ENCODE measurements around the gene PRKAG2.

Gene PRKAG2

DNA sequence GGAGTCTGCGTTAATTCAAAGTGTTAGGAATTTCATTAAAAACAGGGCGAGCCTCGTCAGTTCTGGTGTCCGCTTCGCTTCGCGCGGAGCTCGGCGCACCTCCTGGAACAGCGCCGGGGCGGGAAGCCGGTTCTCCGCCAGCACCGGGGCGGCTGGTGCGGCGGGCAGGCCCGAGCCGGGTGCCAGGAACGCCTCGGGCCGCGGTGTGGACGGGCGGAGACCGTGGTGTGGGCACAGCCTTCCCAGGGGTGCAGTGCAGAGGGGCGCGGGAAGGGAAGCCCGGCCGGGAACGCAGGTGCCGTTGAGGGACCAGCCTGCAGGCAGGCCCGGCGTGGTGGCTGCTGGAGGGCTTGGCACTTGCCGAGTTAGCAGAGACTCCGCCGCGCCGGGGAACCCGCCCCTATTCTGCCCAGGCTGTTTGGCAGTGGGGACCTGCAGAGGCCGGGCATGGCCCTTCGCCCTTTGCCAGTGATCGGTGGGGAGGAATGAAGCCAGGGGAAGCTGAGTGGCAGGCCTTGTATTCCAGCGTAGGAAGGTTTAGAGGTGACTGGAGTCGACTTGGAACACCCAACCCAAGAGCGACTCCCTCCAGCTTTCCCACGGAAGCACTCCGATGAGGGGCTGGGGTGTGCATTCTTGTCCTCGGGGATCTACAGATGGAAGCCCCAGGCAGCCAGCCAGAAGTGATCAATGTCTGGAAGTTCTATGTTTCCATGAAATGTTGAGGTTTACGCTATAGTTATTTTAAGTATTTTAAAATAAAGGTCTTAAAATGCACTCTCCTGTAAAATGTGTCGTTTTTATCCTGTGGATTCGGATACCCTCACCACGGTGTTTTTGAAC, 356.3 kb downstream of the PRKAG2 start:
- no peak for DNase-seq

DNA sequence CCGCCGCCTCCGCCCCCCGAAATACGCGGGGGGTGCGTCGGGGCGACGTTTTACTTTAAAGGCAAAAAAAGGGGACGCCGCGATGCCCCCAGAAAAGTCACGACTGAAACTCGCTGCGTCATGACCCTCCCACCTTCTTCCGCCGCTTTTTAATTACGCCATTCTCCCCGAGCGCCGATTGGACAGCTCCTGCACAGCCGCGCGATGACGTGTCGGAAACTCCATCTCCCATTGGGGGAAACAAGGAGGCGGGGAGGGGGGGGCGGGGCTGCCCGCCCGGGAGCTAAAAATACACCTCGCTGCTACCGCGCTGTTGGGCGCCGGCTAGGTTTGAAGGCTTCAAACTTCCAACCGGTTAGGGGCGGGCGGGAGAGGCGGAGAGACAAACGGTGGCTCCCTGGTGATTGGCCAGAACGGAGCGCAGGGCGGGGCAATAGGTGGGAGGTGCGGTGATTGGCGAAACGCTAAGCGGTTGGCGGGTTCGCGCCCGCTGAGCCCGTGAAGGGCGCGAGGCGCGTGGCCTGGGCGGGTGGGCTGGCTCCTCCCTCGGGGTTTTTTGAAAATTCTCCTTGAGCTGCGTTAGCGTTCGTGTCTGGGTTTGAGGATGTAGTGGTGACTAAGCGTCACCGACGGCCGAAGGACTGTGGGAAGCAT, 357.0 kb downstream of the PRKAG2 start, which contains the start of gene RHEB:
Gene RHEB (minus strand): TSS at position 131 of the 654 bp plus-strand sequence. CDS start 384 bp downstream, outside the sequence.
- peak; percentile 99 for DNase-seq

DNA sequence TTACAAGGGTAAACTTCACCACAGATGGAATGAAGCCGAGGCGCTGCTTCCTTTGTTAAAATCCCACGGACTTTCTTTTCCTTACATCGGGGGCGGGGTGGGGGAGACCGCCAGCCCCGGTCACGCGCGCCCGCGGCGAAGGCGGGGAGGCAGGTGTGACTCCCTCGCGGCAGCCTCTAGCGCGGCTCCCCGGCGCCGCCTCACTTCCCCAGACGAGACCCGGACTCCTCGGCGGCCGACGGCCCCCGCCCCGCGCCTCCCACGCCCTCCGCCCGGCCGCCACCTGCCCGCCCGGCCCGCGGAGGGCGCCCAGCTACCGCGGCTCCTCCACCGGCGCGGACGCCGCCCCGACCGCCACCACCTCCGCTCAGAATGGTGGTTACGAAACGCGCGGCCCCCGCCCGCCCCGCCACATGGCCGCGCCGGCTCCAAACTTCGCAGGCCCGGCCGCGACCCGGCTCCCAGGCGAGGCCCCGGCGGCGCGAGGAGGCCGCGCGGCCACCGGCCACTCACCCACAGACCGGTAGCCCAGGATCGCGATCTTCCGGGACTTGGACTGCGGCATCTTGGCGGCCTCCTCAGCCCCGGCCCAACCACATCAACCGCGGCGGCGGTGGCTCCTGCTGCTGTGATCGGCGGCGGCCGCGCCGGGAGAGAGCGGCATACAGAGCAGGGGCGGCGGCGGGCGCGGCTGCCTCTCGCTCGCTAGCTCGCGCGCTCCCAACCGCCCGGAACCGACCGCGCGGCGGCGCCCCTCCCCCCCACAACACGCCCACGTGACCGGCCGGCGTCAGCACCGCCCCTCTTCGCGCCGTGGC, 357.8 kb downstream of the PRKAG2 start:
- peak; percentile 69 for DNase-seq

DNA sequence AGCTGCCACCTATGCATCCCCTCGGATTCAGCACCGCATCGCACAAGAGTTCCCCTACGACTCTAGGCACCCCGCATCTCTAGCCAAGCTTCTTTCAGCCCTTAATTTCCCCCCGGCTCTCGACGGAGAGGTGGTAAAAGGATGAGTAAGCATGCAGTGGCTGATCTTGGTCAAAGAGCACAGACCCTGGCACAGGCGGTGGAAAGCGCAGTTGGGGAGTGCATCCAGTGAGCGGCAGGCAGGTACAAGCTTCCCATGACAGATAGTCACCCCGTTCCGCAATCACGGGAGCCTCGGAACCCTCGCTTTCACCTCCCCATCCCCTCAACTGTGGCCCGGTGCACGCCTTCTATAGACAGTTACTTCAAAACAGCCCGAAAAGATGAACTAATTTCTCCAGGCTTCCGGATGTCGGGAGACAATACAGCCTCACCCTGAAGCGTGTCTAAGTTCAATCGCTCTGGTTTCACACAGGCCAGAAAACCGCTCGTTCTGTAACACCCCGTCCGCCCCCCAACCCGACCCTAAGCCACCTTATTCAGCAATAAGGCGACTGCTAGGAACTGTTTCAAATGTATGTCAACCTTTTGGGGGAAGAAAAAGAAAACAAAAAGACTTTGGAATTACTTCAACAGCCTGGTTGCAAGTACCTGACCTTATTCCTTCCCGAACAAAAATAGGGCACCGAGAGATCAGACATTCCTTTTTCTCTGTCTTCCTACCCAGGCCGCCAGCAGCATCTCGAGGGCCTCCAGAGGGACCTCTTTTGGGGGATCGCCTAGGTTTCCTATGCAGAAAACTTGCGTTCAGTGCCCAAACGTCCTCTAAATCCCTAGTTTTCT, 358.6 kb downstream of the PRKAG2 start:
- DNase-seq = peak; percentile 42

DNA sequence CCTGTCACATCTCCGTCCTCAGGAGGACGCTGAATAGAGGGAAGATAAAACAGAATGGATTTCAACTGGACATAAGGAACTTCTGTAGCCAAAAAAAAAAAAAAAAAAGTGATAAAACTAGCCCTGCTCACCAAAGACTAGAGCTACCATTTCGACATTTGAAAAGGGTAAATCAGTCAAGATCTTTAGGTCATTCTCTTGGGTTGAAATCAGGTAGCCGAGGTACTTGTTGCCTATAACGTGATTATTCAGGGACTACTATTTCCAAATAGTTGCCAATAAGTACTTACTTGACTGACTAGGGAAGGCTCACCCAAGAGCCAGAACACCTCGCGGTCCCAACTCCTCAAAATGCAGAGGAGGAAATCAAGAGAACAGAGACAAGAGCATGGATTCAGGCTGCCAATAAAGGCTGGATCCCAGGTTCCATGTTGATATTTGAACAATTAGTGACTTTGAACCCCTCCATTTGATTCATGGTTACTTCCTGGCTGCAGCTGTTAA, 359.3 kb downstream of the PRKAG2 start:
- DNase-seq = no peak

DNA sequence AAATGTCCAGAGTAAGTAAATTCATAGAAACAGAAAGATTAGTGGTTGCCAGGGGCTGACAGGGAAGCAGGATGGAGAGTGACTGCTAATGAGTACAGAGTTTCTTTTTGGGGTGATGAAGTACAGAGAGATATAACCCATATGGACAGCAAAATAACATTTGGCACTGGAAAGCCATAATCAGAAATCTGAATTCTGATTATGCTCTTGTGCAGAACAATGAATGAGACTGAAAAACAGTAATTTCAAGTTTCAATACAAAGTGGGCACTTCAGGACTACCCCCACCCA, 361.7 kb downstream of the PRKAG2 start:
- no peak for DNase-seq

DNA sequence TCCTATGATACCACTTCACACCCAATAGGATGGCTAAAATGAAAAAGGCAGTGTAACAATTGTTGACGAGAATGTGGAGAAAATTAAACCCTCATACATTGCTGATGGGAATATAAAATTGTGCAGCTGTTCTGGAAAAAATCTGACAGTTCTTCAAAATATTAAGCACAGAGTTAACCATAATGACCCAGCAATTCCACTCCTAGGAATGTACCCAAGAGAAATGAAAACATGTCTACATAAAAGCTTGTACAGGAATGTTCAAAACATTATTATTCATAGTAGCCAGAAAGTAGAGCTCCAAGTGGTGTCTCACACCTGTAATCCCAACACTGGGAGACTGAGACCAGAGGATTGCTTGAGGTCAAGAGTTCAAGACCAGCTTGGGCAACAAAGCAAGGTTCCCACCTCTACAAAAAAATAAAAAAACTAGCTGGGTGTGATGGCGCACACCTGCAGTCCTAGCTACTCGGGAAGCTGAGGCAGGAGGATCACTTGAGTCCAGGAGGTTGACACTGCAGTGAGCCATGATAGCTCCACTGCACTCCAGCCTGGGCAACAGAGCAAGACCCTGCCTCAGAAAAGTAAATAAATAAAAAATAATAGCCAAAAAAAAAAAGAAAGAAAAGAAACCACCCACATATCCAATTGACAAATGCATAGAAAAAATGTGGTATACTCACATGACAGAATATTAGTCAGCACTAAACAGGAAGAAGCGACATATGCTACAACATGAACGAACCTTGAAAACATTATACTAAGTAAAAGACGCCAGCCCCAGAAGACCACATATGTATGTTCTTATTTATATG, 362.2 kb downstream of the PRKAG2 start:
- no peak for DNase-seq

DNA sequence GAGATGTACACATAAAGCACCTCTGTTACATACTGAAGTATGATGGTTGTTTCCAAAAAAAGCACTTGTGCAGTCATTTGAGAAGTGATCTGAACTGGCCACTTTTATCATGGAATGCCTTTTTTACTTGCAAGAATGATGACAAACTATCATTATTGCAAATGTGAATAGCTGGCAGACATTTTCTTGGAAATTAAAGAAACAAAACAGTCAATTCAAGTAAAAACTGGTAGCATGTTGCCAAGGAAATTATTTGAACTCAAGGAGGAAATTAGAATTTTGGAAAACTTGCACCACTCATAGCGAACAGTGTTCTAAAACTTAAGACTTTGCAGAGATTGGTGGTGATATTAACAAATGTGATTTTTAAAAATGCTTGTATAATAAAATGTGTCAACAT, 363.8 kb downstream of the PRKAG2 start:
- DNase-seq = no peak

DNA sequence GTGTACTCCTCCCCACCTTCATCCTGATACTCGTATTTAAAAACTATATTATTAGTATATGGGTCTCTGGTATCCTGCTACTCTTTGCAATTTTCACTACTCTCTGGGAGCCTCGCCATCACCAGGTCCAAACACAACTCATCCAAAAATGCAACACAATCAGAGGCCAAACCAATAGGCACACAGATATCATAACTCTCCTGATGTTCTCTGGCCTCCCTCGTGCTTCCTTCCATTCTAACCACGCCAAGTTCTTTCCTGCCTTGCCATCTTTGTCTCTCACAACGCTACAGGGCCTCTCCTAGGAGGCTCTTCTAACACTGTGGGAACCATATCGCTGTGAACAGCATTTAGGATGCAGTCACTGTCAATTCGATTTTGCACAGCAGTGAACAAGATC, 364.6 kb downstream of the PRKAG2 start:
- no peak for DNase-seq

DNA sequence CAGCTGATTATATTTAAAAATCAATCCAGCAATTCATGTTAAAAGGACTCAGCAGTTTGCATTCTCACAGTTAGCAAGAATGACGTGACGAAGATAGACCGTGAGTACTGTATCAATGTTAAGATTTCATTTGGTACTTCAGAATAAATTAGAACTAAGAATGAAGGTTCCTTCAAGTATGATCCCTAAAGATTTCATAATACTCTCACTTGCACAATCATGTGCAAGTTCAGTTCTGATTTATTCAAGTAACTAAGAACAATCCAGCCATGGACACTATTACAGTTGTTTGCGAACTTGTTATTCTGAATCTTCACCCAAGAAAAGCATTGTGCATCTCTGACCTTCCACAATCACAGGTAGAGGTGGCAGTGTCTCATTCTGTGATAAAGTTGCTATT, 365.0 kb downstream of the PRKAG2 start:
- no peak for DNase-seq

DNA sequence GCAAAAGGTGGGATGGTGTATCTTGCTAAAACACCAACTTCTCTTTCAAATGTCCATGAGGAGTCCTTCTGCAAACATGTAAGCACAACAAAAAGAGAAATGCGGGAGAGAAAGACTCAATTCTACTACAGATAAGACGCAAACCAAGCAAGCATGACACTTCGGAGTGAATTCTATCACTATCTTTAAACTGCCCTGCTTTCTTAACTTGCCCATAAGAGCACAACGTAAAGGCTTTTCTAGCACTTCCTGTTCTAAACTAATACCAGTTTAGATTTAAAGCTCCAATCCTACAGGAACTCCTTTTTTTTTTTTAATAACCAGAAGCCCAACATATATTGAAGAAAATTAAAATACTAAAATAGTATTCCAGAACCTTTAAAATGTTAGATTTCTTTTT, 365.6 kb downstream of the PRKAG2 start:
- no peak for DNase-seq

DNA sequence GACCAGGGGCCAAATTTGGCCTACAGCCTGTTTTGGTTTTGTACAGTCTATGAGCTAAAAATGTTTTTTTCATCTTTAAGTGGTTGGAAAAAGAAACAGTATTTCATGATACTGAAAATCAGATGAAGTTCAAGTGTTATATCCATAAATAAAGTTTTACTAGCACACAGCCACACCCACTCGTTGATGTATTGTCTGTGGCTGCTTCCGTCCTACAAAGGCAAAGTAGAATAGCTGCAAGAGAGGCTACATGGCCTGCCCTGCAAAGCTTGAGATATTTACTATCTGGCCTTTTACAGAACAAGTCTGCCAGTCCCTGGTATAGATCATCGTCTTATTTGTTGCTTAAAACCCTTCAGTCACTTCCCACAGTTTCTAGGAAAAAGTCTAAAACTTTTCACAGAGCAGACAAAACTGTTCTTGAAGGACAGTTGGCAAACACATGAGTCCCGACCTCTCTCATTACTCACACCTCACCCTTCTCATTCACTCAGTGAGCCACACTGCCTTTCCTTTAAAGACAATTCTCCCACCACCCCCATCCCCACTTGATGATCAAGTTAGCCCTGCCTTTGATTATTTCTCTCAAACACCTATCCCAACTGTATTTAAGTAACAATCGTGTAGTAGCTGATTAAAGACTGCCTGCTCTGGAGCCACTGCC, 367.1 kb downstream of the PRKAG2 start:
- no peak for DNase-seq

DNA sequence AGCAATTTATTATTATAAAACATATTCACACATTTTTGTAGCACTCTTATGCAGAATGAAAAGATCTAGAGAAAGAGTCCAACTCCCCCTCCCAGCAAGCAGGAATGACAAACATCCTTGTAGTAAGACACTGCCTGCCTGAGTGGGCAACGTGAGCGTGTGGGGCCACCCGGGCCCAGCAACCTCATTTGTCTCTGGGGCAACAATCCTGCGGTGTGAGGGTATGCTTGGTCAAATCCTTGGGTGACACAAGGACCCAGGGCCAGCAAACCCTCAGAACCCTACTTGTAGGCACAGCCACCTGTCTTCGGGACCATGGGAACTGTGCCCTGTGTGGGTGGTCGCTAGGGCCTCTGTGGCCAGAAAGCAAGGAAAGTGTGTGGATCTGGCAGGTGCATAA, 367.9 kb downstream of the PRKAG2 start:
- no peak for DNase-seq

DNA sequence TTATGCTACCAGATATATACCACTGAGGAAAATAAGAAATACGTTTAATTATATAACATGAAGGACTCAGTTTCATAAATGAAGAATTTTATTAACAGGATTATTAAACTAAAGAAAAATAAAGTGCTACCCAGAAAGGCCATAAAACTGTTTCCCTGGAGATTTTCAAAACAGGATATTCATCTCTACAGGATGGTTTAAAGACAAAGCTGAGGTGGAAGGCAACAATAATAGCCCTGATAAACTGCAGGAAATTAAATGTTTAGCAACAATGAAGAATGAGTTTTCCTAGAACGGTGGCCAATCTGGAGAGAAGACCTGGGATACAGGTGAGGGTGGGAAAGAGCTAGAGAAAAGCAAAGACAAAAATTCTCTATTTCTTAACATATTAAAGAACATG, 369.1 kb downstream of the PRKAG2 start:
- DNase-seq = no peak

DNA sequence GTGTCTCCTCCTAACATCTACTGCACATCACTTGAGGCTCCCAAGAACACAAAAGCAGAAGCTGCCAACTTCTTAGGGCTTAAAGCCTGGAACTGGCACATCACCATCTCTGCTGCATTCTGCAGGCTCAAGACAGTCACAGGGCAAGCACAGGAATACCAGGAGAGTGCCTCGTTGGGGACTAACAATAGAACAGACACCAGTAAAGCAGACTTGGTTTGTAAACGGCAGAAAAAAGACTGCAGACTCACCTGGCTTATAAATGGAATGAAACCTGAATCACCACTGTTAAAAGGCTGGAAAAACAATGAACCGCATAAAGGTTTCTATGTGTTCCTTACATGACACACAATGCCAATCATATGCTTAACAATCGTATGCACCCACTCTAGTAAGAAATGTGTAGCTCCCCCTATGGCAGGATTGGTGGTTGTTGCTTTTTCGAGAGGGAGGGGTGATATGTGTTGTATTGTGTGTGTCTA, 370.0 kb downstream of the PRKAG2 start:
- no peak for DNase-seq
